HG03565 (cell line): ENCODE data around the gene CATSPERZ.
"Not testable (repeated sequence)": the region's sequence is repeated elsewhere in the genome, so short reads cannot be mapped to it uniquely, and the experiment has no call there.

Source experiments
- ATAC-seq: cut with Tn5 transposase; IDR thresholded peaks from one replicate; pipeline ENCODE4 v1.9.1; 2021; ENCODE audit warnings: mild to moderate bottlenecking, moderate library complexity; ENCODE audit not compliant: unreplicated experiment

The CATSPERZ gene

GRCh38 chr11:64303109-64304031, 3.2 kb downstream of the CATSPERZ start:
- no peak for ATAC-seq

GRCh38 chr11:64304032-64304315, 3.8 kb downstream of the CATSPERZ start:
- no peak for ATAC-seq

GRCh38 chr11:64304316-64305072, 4.3 kb downstream of the CATSPERZ start:
- ATAC-seq, result peak; percentile 21

GRCh38 chr11:64305075-64305690, 5.0 kb downstream of the CATSPERZ start, which contains the start of gene ESRRA:
ESRRA (plus strand) TSS chr11:64305524; CDS start chr11:64307180, 1,656 bp downstream.
- peak; percentile 60 for ATAC-seq

- ATAC-seq, result no peak
Observed at GRCh38 chr11:64305691-64306562, 5.8 kb downstream of the CATSPERZ start.

GRCh38 chr11:64306563-64306875, 6.4 kb downstream of the CATSPERZ start:
- no peak for ATAC-seq

- ATAC-seq, result no peak
Observed at GRCh38 chr11:64306876-64307622, 6.9 kb downstream of the CATSPERZ start.

GRCh38 chr11:64307795-64308194, 7.6 kb downstream of the CATSPERZ start:
- not testable (repeated sequence) for ATAC-seq

GRCh38 chr11:64312947-64313346, 12.8 kb downstream of the CATSPERZ start:
- ATAC-seq, result no peak

- ATAC-seq, result no peak
Observed at GRCh38 chr11:64313491-64314145, 13.5 kb downstream of the CATSPERZ start.

GRCh38 chr11:64314146-64314804, 14.1 kb downstream of the CATSPERZ start:
- no peak for ATAC-seq

GRCh38 chr11:64314805-64315561, 14.8 kb downstream of the CATSPERZ start:
- ATAC-seq, result no peak

- not testable (repeated sequence) for ATAC-seq
Observed at GRCh38 chr11:64315667-64316526, 15.7 kb downstream of the CATSPERZ start.

- no peak for ATAC-seq
Observed at GRCh38 chr11:64316672-64317324, 16.6 kb downstream of the CATSPERZ start.

- ATAC-seq, result peak; percentile 50
Observed at GRCh38 chr11:64317325-64317960, 17.3 kb downstream of the CATSPERZ start, which contains the start of gene TRMT112. TRMT112 (minus strand) TSS chr11:64317559; CDS start chr11:64317526, 33 bp downstream.
